Activated CD4-positive, alpha-beta T cell treated with anti-CD3 and anti-CD28 coated beads for 48 hours (primary cell): ENCODE results near the gene BCL6.

ENCODE experiments used
- DNase-seq: peaks from one replicate; pipeline ENCODE4 v3.0.0-alpha.2; 2020

The BCL6 gene

DNA sequence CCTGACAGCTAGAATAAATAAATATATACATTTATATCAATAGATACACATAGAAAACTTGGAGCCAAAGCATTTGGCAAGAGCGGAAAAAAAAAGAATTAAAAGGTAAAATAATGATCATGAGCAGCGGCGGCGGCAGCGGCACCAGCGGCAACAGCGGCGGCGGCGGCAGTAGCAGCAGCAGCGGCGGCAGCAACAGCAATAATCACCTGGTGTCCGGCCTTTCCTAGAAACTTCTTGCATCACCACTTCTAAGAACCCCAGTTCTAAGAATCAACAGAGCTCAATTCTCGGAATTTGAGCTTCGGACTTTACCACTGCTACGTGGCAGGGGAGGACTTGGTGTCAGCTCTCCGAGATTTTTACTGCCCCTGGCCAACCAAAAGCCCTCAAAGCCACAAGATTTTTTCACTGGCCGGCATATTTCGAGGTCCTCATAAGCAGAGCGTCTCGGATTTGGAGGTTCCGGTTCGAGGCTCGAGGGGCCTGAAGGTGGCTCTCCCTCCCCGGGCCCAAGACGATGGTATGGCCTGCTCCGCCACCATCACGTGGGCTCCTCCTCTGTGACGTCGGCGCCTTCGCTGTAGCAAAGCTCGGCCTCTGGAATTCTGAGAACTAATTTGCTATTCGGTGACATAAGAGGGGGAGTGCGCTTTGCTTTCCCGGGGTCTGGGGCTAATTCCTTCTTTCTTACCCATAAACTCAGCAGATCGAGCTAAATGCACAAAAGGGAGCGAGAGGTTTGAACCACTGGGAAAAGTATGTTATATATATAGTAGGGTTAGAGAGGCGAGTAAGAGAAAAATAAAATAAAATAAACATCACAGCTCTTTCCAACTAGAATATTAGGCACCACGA, at the start of gene BCL6:
Gene BCL6 (minus strand): TSS at position 268 of the 858 bp plus-strand sequence. CDS start 11,775 bp downstream, outside the sequence.
- peak; percentile 90 for DNase-seq

- no peak for DNase-seq
Observed at GRCh38 chr3:187794731-187795130, 49.5 kb upstream of the BCL6 start.

- no peak for DNase-seq
Observed at GRCh38 chr3:187793618-187794017, 48.4 kb upstream of the BCL6 start.

- no peak for DNase-seq
Observed at GRCh38 chr3:187792521-187792920, 47.3 kb upstream of the BCL6 start.

DNA sequence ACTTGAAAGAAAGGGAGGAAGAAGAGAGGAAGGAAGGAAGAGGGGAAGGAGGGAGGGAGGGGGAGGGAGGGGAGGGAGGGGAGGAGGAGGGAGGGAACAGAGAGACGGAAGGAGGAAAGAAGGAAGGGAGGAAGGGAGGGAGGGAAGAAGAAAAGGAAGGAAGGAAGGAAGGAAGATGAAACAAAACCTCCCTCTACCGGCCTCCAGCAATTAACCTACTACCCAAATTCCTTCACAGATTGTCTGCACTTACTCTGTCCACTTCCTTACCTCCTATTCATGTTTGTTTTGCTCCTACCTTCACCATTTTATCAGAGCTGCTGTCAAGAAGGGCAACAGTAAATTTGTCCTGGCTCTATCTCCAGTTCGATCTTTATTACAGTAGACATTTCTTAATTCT, 44.6 kb upstream of the BCL6 start:
- DNase-seq, result no peak

- no peak for DNase-seq
Observed at GRCh38 chr3:187788984-187789857, 44.0 kb upstream of the BCL6 start.

DNA sequence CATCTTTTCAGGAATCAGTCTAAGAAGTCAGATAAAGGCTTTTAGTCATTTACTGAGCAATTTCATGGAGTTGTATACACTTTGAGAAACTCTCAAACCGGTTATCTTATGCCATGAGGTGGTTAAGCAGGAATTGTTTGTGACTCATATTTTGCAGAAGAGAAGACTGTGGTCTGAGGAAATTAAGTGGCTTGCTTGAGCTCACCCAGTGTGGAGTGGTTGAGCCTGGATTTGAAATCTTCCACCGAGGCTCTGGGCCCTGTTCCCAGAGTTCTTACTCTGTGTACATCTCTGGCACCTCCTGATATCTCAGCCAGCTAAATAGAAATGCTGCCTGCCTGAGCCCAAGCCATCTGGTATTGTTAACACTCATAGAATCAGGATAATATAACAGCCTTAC, 37.8 kb upstream of the BCL6 start:
- no peak for DNase-seq

- DNase-seq, result no peak
Observed at GRCh38 chr3:187782006-187782405, 36.7 kb upstream of the BCL6 start.

GRCh38 chr3:187781001-187781400, 35.7 kb upstream of the BCL6 start:
- DNase-seq, result no peak

- DNase-seq, result no peak
Observed at GRCh38 chr3:187778726-187779125, 33.5 kb upstream of the BCL6 start.

GRCh38 chr3:187777331-187777941, 32.2 kb upstream of the BCL6 start:
- DNase-seq, result peak; percentile 48

DNA sequence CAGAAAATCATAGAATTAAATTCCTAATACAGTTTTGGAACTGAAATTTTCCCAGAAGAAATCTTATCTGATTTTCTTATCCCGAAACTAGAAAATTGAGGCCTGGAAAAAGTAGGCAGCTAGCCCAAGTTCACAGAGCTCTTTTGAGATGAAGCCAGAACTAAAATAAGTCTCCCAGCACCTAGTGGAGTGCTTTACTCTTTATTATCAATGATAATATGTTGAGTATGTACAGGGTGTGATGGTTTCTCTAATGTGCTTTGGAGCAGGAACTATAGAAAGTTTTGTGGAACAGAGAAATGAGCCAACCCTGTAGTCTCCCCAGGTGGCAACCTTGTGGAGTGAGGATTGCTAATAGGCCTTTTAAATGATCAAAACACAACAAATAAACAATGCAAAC, 30.3 kb upstream of the BCL6 start:
- DNase-seq, result no peak

- DNase-seq, result no peak
Observed at GRCh38 chr3:187774185-187774789, 29.0 kb upstream of the BCL6 start.

GRCh38 chr3:187773233-187774184, 28.2 kb upstream of the BCL6 start:
- DNase-seq, result no peak

DNA sequence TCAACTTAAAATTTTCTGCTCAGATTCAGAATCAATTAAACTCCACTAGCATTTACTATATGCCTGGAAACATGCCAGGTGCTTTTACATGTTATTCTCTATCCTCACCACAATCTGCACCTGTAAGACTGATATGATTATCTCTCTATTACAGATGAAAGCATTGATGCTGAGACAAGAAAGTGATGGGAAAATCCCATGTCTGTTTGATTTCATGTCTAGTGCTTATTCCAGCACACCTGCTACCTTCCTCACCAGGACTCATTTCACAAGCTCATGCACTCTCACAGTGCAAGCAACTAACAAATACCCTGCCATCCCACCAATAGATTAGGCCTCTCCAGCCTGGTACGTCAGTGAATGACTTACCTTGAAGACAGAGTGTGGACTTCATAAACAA, 25.0 kb upstream of the BCL6 start:
- DNase-seq, result peak; percentile 50

- DNase-seq, result no peak
Observed at GRCh38 chr3:187769771-187770170, 24.5 kb upstream of the BCL6 start.

- DNase-seq, result no peak
Observed at GRCh38 chr3:187767266-187768012, 22.2 kb upstream of the BCL6 start.

DNA sequence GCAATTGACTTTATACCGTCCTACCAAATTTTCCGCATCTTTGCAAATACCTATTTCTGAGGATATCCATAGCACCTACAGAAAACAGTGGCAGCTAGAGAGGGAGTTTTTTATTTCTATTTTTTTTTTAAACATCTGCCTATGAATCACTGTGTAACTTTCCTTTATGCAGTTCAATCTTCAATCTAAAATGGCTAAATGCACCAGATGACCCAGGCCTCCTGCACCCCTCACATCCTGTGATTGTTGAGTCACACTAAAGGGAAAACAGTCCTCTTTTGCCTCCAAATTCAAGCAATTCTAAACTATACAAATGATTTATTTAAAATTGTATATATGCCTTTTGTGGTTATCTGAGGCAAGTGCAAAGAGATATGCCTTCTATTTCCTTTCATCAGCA, 20.1 kb upstream of the BCL6 start:
- DNase-seq, result no peak

GRCh38 chr3:187763850-187764648, 18.8 kb upstream of the BCL6 start:
- DNase-seq, result no peak

GRCh38 chr3:187762792-187763191, 17.5 kb upstream of the BCL6 start:
- DNase-seq, result no peak
